ENCODE results near the gene SYT4. TPM values are rescaled to one million over a fixed set of nuclear protein-coding genes. Genes with fewer than 3 reads are reported as not detected.

Gene SYT4
- total RNA-seq, 1 experiment from 2014 or later: 1.7 TPM

GRCh38 chr18:43236921-43237320 is 40.4 kb downstream of the SYT4 start:
- H3K9me3 Mint-ChIP-seq: no peaks in the 10 kb centered on the region
- no peak overlapping the region for H3K4me3 Mint-ChIP-seq
- no peak for DNase-seq (ENCODE audit: low spot score)
- H3K36me3 Mint-ChIP-seq: no peaks in the 10 kb centered on the region
- H3K4me1 Mint-ChIP-seq: no peaks in the 10 kb centered on the region
- ChIA-PET CTCF (no interaction called here), POLR2A (no interaction called here)
- ATAC-seq: no peak
- H3K27me3 Mint-ChIP-seq (ENCODE audit: low read depth): no peaks in the 10 kb centered on the region
- no peak for TF ChIP-seq JUN (CRISPR knock-in tag; IDR thresholded peaks at IDR 0.05)
- TF ChIP-seq HMGXB4 (CRISPR knock-in tag; IDR thresholded peaks at IDR 0.05): no peak
- TF ChIP-seq MXD4 (CRISPR knock-in tag; IDR thresholded peaks at IDR 0.05; ENCODE audit: borderline replicate concordance): no peak
- TF ChIP-seq E2F4 (CRISPR knock-in tag; IDR thresholded peaks at IDR 0.05; ENCODE audit: borderline replicate concordance, low read depth): no peak
- no peak for TF ChIP-seq NFATC4 (CRISPR knock-in tag; IDR thresholded peaks at IDR 0.05)
- TF ChIP-seq ZNF425 (CRISPR knock-in tag; conservative IDR thresholded peaks at IDR 0.05): no peak
- TF ChIP-seq IRF1 (CRISPR knock-in tag; IDR thresholded peaks at IDR 0.05): no peak
- no peak for TF ChIP-seq TEAD1 (CRISPR knock-in tag; IDR thresholded peaks at IDR 0.05)
- no peak for TF ChIP-seq SMAD3 (CRISPR knock-in tag; IDR thresholded peaks at IDR 0.05; ENCODE audit: borderline replicate concordance)
- TF ChIP-seq JAZF1 (CRISPR knock-in tag; IDR thresholded peaks at IDR 0.05): no peak
- no peak for TF ChIP-seq USF2 (CRISPR knock-in tag; IDR thresholded peaks at IDR 0.05)
- TF ChIP-seq ZNF671 (CRISPR knock-in tag; IDR thresholded peaks at IDR 0.05): no peak
- TF ChIP-seq CDX4 (CRISPR knock-in tag; IDR thresholded peaks at IDR 0.05; ENCODE audit: borderline replicate concordance): no peak
- TF ChIP-seq ZNF396 (CRISPR knock-in tag; IDR thresholded peaks at IDR 0.05; ENCODE audit: borderline replicate concordance): no peak
- TF ChIP-seq ZNF416 (CRISPR knock-in tag; IDR thresholded peaks at IDR 0.05): no peak
- TF ChIP-seq RELA (CRISPR knock-in tag; IDR thresholded peaks at IDR 0.05; ENCODE audit: borderline replicate concordance): no peak
- no peak for TF ChIP-seq EMX1 (CRISPR knock-in tag; IDR thresholded peaks at IDR 0.05)
- no peak for TF ChIP-seq CBFB (CRISPR knock-in tag; IDR thresholded peaks at IDR 0.05; ENCODE audit: low read depth)
- no peak for TF ChIP-seq HMGA2 (CRISPR knock-in tag; IDR thresholded peaks at IDR 0.05)
- H3K27ac Mint-ChIP-seq: no peak overlapping the region

GRCh38 chr18:43234889-43235288 is 42.4 kb downstream of the SYT4 start:
- Mint-ChIP-seq H3K9me3 (peaks cover 10% of the 10 kb centered on the region), H3K27me3 (ENCODE audit: low read depth) (no peaks in the 10 kb centered on the region), H3K36me3 (no peaks in the 10 kb centered on the region), H3K27ac (no peak overlapping the region), H3K4me1 (no peaks in the 10 kb centered on the region), H3K4me3 (no peak overlapping the region)
- DNase-seq (ENCODE audit: low spot score) (no peak), ATAC-seq (no peak)
- ChIA-PET CTCF (no interaction called here), POLR2A (no interaction called here)
- no peak for TF ChIP-seq CTCF (IDR thresholded peaks at IDR 0.05)
- TF ChIP-seq MLX (CRISPR knock-in tag; IDR thresholded peaks at IDR 0.05): no peak
- no peak for TF ChIP-seq ZNF423 (CRISPR knock-in tag; IDR thresholded peaks at IDR 0.05)
- TF ChIP-seq ZNF671 (CRISPR knock-in tag; IDR thresholded peaks at IDR 0.05): no peak
- no peak for TF ChIP-seq E2F5 (CRISPR knock-in tag; IDR thresholded peaks at IDR 0.05)
- no peak for TF ChIP-seq MXD4 (CRISPR knock-in tag; IDR thresholded peaks at IDR 0.05; ENCODE audit: borderline replicate concordance)

Measured in WTC11 (cell line).